K562 (cell line): ENCODE results near the gene ATP6V1F. TPM values are rescaled to one million over a fixed set of nuclear protein-coding genes. Genes with fewer than 3 reads are reported as not detected.

Experiments
- BCOR ChIP-seq: fragments of 450-650 bp; IDR thresholded peaks from 2 replicates; pipeline ENCODE4 v1.6.1; 2016
- BRD4 ChIP-seq: fragments of 200-600 bp; sonication (generic); IDR thresholded peaks from 2 replicates; pipeline ENCODE4 v1.6.1; 2017; ENCODE audit warnings: inconsistent platforms
- CBX8 ChIP-seq: fragments of 200-600 bp; sonication (generic); IDR thresholded peaks from 2 replicates; pipeline ENCODE4 v1.6.1; 2012; ENCODE audit warnings: borderline replicate concordance, mixed run types, low read depth, mild to moderate bottlenecking, moderate library complexity, mixed read lengths, low read length, control low read depth, inconsistent platforms; ENCODE audit not compliant: poor library complexity, severe bottlenecking; ENCODE audit errors: extremely low read depth
- CXXC5 ChIP-seq: fragments of 250-450 bp; sonication (Bioruptor Pico); IDR thresholded peaks from 2 replicates; pipeline ENCODE4 v1.8.0; 2022; ENCODE audit warnings: inconsistent platforms, mild to moderate bottlenecking, moderate library complexity
- ERF ChIP-seq: fragments of 450-650 bp; formaldehyde crosslinking; IDR thresholded peaks from 2 replicates; pipeline ENCODE4 v1.4.0; 2020; ENCODE audit warnings: mild to moderate bottlenecking, mixed read lengths
- GABPA ChIP-seq: fragments of 200-800 bp; sonication (Bioruptor generic); conservative IDR thresholded peaks from 2 replicates; pipeline ENCODE4 v1.6.1; 2016; ENCODE audit warnings: low read depth, missing genetic modification characterization, missing compliant biosample characterization
- HNRNPUL1 ChIP-seq: fragments of 200-400 bp; formaldehyde crosslinking; IDR thresholded peaks from 2 replicates; pipeline ENCODE4 v1.6.1; 2017; ENCODE audit warnings: low read length
- JUND ChIP-seq, 2 experiments: IDR thresholded peaks; 2 replicates in 1 of 2; 3 replicates in 1 of 2; pipeline ENCODE4 v1.6.1; 2011; ENCODE audit warnings: borderline replicate concordance in 2 of 2, low read depth in 2 of 2, low read length in 2 of 2, improper control_type of control experiment in 1 of 2, missing biosample characterization in 1 of 2, missing genetic modification characterization in 1 of 2, missing genetic modification reagents in 1 of 2
- KHSRP ChIP-seq: fragments of 450-650 bp; IDR thresholded peaks from 2 replicates; pipeline ENCODE4 v1.6.1; 2017
- MECOM ChIP-seq: fragments of 250-450 bp; sonication (Bioruptor Pico); IDR thresholded peaks from 2 replicates; pipeline ENCODE4 v1.8.0; 2022; ENCODE audit warnings: inconsistent platforms
- MYC ChIP-seq, 2 experiments: fragments of 250-450 bp in 1 of 2; sonication (Bioruptor Pico) in 1 of 2; IDR thresholded peaks; 2 replicates each; pipeline versions ENCODE4 v1.5.1 to v1.6.1; 2012 to 2021; ENCODE audit warnings: low read depth in 2 of 2, borderline replicate concordance in 1 of 2, improper control_type of control experiment in 1 of 2, low read length in 1 of 2, mild to moderate bottlenecking in 1 of 2, moderate library complexity in 1 of 2
- NKRF ChIP-seq: fragments of 450-650 bp; IDR thresholded peaks from 2 replicates; pipeline ENCODE4 v1.6.1; 2016; ENCODE audit warnings: borderline replicate concordance
- NONO ChIP-seq, 2 experiments: fragments of 200-400 bp in 1 of 2; fragments of 450-650 bp in 1 of 2; formaldehyde crosslinking in 1 of 2; IDR thresholded peaks; 2 replicates each; pipeline ENCODE4 v1.6.1; 2017; ENCODE audit warnings: low read depth in 2 of 2, mild to moderate bottlenecking in 2 of 2, moderate library complexity in 2 of 2, low read length in 1 of 2
- POLR2A ChIP-seq: fragments of 450-650 bp; conservative IDR thresholded peaks from 2 replicates; pipeline ENCODE4 v1.6.1; 2016
- RB1 ChIP-seq: fragments of 450-650 bp; IDR thresholded peaks from 2 replicates; pipeline ENCODE4 v1.6.1; 2017; ENCODE audit warnings: low read depth, mild to moderate bottlenecking
- RBFOX2 ChIP-seq: fragments of 200-400 bp; formaldehyde crosslinking; IDR thresholded peaks from 2 replicates; pipeline ENCODE4 v1.6.1; 2017; ENCODE audit warnings: low read depth, mild to moderate bottlenecking, low read length, moderate library complexity
- RBM39 ChIP-seq: fragments of 200-400 bp; formaldehyde crosslinking; optimal IDR thresholded peaks from 2 replicates; pipeline ENCODE3; 2018; ENCODE audit warnings: low read depth, low read length
- SMARCA4 ChIP-seq: fragments of 450-650 bp; IDR thresholded peaks from 2 replicates; pipeline ENCODE4 v1.6.1; 2016
- STAT5A ChIP-seq: IDR thresholded peaks from 2 replicates; pipeline ENCODE4 v1.6.1; 2012; ENCODE audit warnings: low read length, inconsistent platforms, borderline replicate concordance
- TFAP4 ChIP-seq: sonication (generic); formaldehyde crosslinking; IDR thresholded peaks from 2 replicates; pipeline ENCODE4 v1.8.0; 2022; ENCODE audit warnings: missing genetic modification reagents, mild to moderate bottlenecking, moderate library complexity, borderline replicate concordance
- XRCC4 ChIP-seq: IDR thresholded peaks from one replicate; pipeline ENCODE4 v1.6.1; 2011; ENCODE audit not compliant: insufficient read depth, insufficient read length; ENCODE audit errors: extremely low read depth
- ZBED1 ChIP-seq: IDR thresholded peaks from 2 replicates; pipeline ENCODE4 v1.6.1; 2014
- ZC3H8 ChIP-seq: fragments of 450-650 bp; IDR thresholded peaks from 2 replicates; pipeline ENCODE4 v1.6.1; 2017
- ZNF134 ChIP-seq: fragments of 250-450 bp; sonication (Bioruptor Pico); conservative IDR thresholded peaks from 2 replicates; pipeline ENCODE4 v1.4.0; 2020
- ZNF354B ChIP-seq: fragments of 250-450 bp; sonication (Bioruptor Pico); IDR thresholded peaks from 2 replicates; pipeline ENCODE4 v1.4.0; 2020
- polyA plus RNA-seq, 8 experiments: library from polyadenylated mRNA; depleted of rRNA in 4 of 8; stranded (reverse) in 5 of 8; unstranded in 3 of 8; fragments of >200 nt; fragmentation: Nextera tagmentation in 2 of 8; fragmentation: Illumina TruSeq in 1 of 8; extraction: Ambion mirVana in 2 of 8; extraction: Trizol in 1 of 8; gene quantifications; 2 replicates each; pipeline versions ENCODE4 v1.2.1 to v1.2.3, GENCODE V29; 2011 to 2014; ENCODE audit warnings: inconsistent platforms in 1 of 8, missing spikeins in 1 of 8
- total RNA-seq, 7 experiments: library from RNA; depleted of rRNA in 6 of 7; stranded (reverse); fragments of >200 nt in 6 of 7; fragmentation: Illumina TruSeq in 2 of 7; extraction: Trizol in 2 of 7; gene quantifications; 2 replicates each; pipeline versions ENCODE4 v1.2.1 to v1.2.3, GENCODE V29; 2011 to 2021; ENCODE audit warnings: low replicate concordance in 1 of 7

The ATP6V1F gene
- total and polyA plus RNA-seq, 9 of the 15 experiments (the other 6 are each of a cell fraction or from before 2014, with no cell fraction given), result 206 to 1,123 (median 542) TPM

DNA sequence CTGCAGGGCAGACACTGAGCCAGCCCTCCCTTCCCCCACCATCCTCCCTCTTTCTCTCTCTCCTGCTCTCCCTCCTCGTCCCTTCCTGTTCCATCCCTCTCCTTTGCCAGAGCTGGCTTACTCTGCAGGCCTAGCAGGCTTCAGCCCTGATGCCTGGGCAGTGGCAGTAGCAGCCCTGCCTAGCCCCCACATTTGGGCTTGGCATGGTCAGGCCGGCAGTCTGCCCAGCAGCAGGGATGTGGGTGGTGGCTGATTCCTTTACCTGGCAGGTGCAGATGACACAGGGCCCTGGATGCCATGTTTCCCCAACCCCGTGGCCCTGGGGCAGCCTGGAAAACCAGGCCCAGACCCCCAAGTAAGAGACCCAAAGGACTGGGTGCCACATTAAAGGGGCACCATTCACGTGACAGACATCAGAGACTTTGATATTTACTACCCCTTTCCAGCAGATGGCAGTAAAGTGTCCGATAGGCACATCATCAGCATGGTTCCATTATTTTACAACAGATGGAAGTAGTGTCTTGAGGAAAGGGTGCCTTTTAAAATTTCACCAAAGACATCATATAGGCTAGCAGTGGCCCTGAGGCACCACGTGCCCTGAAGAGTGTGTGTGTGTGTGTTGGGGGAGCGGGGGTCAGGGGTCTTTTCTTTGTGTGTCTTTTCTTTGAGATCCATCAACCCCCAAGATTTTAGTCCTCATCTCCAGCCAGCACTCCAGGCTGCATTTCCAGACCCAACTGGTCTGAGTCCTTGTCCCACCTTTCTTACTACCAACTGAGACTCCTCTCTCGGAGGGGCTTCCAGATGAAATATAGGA is 41.9 kb downstream of the ATP6V1F start (continued):
- TF ChIP-seq XRCC4 (no peak), CXXC5 (CRISPR knock-in tag) (no peak), CBX8 (no peak), BRD4 (no peak), ZBED1 (no peak), RB1 (peak; percentile 56; the same call in 1 of the 2 replicates), GABPA (tag) (no peak), NKRF (no peak), ERF (CRISPR knock-in tag) (no peak), RBM39 (no peak), ZC3H8 (no peak), STAT5A (no peak), JUND (IDR thresholded peaks at IDR 0.05; ENCODE audit: borderline replicate concordance, low read depth, low read length) (no peak; the same call in 1 of the 2 replicates), JUND (tag; IDR thresholded peaks at IDR 0.05; ENCODE audit: borderline replicate concordance, low read depth, low read length) (no peak), KHSRP (no peak), RBFOX2 (no peak), ZNF354B (CRISPR knock-in tag) (no peak), HNRNPUL1 (no peak), TFAP4 (CRISPR knock-in tag) (0 out of 2 replicates have a peak, but pooled peaks have one; percentile 27), BCOR (no peak), MECOM (CRISPR knock-in tag) (no peak), ZNF134 (no peak), MYC (IDR thresholded peaks at IDR 0.05; ENCODE audit: low read depth, low read length) (peak; percentile 29; the same call in 1 of the 2 replicates), MYC (CRISPR knock-in tag; IDR thresholded peaks at IDR 0.05; ENCODE audit: borderline replicate concordance, low read depth) (no peak), NONO (IDR thresholded peaks at IDR 0.05; ENCODE audit: low read depth in 2 of 2, low read length in 1 of 2) (no peak), POLR2A (no peak), SMARCA4 (no peak)
